ENCODE results near the gene MAD1L1.
"Not testable (repeated sequence)": the region's sequence is repeated elsewhere in the genome, so short reads cannot be mapped to it uniquely, and the experiment has no call there.

Gene MAD1L1

DNA sequence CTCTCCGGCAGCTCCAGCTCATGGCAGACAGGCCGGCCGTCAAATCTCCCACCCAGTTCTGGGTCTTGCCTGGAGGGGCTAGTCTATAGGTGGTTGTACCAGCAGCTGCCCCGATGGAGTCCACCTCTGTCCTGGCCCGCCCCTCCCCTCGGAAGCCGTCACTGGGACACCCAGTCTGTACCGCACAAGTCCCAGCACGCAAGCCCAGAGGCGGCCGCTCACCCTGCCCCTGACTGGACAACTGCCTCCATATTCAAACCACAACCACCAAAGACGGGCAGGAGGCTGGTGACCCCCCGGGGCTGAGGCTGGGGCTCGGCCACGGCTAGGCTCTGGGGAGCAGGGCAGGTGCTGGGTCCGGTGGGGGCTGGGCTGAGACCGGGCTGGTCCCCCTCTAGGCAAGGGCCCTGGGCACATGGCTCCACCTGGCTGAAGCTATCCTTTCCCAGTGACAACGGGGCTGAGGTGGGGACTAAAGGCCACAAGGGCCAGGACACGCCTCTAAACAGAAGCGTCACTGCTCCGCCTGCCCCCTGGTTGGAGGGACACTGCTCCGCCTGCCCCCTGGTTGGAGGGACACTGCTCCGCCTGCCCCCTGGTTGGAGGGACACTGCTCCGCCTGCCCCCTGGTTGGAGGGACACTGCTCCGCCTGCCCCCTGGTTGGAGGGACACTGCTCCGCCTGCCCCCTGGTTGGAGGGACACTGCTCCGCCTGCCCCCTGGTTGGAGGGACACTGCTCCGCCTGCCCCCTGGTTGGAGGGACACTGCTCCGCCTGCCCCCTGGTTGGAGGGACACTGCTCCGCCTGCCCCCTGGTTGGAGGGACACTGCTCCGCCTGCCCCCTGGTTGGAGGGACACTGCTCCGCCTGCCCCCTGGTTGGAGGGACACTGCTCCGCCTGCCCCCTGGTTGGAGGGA is 371.6 kb downstream of the MAD1L1 start:
- DNase-seq (ENCODE audit: low spot score) = not testable (repeated sequence)

- no peak for DNase-seq (ENCODE audit: low spot score)
These were observed 373.3 kb downstream of the MAD1L1 start for GRCh38 chr7:1859266-1860035.

DNA sequence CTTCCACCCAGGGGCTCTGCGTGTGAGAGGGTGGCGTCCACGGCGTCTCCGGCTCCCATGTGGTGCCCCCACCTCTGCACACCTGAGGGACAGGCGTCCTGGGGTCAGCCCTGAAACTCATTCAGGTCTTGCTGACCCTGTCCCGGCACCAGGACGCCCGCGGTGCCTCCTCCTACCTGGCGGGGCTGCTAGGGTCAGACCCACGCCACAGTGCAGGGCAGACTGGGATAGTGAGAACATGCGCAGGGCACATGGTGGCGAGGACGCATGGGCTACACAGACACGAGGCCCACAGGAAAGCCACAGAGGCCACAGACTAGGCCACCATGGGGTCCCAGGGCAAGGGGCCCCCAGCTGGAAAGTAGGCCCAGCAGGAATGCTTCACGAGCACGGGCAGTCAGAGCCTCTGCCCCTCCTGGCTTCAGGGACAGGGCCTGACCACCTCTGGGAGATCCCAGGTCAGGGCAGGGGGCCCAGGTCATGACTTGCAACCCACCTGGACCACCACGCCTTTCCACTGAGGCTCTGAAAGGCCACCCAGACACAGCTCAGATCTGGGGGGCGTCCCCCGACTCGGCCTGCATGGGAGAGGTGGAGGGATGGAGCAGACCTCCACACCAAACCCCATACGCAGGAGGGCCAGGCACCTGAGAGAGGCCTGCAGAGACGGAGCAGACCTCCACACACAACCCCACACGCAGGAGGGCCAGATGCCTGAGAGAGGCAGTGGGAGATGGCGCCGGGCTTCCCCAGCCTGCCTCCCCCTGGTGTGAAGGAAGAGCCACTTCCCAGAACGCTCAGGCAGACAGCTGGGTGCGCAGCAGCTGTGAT is 374.1 kb downstream of the MAD1L1 start:
- DNase-seq (ENCODE audit: low spot score) = no peak

DNA sequence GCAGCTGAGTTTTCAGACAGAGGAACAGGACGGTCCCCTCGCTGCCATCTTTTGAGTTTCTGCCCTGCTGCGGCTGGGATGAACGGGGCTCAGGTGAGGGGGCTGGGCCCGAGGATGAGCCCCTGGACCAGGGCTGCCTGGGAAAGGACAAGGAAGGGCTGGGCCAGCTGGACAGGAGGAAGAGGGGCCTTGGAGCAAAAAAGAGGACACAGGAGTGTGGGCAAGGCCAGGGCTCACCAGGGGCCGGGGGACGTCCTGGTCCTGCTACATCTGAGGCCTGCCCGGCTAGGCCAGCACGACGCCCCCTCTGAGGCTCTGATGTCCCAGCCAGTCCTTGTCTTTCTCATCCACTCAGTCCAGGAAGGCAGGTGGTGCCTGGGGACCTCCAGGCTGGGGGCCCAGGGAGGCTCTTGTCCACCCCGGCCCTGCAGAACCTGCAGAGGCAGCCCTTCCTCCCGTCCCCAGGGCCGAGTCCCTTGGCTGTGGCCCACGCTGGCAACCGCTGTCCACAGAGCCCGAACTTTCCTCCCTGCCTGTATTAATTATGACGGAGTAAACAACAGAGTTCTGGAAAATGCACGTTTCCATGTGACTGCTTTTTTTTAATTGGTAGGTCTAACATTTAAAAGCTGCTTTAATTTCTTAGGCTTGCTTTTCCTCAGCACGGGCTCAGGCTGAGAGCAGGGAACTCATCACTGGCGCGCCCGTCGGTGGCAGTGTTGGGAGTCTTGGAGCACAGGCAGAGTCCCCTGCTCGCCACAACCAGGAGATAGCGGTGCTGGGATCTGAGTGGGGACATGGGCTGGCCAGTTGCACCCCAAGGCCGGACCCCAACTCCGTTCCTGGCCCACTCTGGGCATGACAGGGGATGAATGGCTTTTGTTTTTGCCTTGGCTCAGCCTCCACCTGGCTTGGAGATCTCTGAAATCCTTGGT is 375.0 kb downstream of the MAD1L1 start:
- no peak for DNase-seq (ENCODE audit: low spot score)

GRCh38 chr7:1856888-1857441 is 375.8 kb downstream of the MAD1L1 start:
- DNase-seq (ENCODE audit: low spot score) = no peak

- no peak for DNase-seq (ENCODE audit: low spot score)
These were observed 376.4 kb downstream of the MAD1L1 start for GRCh38 chr7:1856161-1856887.

- no peak for DNase-seq (ENCODE audit: low spot score)
These were observed 377.0 kb downstream of the MAD1L1 start for GRCh38 chr7:1855725-1856160.

DNA sequence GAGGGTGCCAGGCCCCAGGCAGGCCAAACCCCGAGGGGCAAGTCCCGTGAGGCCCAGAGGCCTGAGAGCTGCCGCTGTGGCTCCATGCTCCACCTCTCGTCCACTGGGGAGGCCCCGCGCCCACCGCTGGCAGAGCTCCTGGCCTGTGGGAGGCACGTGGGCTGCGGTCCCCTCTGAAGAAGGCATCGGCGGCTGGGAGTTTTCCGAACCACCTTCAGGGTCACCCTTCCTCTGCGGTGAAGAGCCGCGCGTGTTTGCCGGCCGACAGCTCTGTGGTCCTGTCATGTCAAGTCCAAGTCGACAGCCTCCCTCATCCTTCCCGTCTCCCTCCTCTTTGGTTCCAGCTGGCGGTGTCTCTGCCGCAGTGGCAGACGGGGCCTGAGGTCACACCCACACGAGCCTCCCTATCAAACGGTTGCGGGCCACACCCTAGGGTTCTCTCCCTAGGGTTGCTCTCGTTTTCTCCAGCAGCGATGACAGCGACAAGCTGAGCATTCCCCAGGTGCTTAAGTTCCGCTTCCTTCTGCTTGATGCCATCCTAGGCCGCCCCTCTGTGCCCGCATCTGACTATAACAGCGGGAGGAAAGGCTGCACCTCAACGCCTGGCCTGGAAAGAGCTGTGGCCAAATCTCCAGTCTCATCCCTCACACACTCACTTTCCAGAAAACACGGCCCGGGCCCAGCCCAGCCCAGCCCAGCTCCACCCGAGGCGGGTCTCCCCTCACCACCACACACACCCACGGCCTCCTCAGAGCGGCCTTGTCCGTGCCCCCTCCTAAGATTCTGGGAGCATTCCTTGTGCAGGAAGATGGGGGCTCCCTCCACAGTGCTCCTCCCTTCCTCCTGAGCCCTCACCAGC is 377.6 kb downstream of the MAD1L1 start:
- no peak for DNase-seq (ENCODE audit: low spot score)

- DNase-seq (ENCODE audit: low spot score) = peak; percentile 20
These were observed 378.5 kb downstream of the MAD1L1 start for GRCh38 chr7:1853986-1854865.

- DNase-seq (ENCODE audit: low spot score) = peak; percentile 25
These were observed 379.2 kb downstream of the MAD1L1 start for GRCh38 chr7:1853431-1853985.

DNA sequence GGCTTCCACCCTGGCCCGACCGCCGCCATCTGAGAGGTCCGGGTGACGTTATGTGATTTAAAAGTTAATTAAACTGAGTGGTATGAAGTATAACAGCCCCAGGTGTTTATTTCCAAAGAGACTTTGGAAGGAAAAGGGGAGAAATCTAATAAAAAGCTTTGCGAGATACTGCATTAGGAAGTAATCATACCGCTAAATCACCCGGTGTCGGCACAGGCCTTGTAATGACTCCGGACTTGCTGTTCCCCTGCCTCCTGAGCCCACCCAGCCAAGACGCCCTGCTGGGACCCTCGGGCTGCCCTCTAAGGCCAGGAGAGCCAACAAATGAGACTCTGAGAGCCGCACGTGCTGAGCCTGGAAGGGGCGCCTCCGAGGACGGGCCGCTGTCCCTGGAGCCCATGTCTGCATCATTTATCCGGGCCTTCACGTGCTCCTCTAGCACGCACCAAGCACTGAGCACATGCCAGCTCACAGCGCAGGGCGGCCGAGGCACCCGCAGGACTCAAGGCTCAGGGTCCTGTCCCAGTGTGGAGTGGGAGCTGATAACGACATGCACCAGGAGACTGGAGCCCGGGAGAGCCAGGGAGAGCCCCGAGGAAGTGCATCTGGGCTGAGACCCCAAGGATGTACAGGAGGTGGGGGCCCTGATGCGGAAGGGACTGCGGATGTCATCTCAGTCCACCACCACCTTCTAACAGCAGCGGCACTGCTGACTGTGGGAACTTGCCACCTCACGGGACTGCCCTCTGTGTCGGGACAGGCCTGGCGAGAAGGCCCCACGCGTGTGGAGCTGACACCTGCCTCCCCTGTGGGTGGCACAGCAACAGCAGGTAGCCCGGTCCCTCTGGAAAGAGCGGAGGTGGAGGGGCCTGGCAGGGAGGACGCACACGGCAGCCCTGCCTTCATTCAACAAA is 380.0 kb downstream of the MAD1L1 start:
- no peak for DNase-seq (ENCODE audit: low spot score)

DNA sequence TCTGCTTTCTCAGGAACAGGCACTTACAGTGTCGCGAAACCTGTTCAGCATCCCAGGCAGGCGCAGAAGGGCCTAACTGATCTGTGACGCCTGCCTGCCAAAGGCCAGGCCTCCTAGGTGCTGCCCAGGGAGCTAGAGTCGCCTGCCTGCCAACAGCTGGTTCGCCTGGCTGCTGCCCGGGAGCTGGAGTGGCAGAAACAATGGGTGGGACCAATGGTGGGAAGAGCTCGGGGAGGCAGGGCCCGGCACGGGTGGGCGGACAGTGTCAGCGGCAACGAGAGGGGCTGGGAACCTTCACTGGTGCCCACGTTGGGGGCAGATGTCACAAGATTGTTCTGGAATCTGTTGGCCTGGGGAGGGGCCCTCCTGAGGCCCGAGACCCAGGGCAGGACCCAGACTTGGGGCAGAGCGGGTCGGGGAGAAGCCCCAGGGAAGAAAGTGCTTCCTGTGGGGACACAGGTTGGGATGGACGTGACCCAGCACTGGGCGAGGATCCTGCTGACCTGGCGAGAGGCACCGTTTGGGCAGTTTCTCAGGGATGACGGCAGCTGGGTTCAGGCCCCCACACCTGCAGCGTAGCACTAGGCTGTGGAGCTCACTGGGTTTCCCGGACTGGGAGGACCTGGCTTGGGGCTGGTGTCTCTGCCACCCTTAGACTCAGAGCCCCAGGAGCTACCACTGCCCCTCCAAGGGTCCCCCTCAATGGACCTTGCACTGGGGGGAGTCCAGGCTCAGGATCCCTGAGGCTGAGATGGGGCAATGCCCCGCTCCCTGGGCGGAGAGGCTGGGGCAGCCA is 380.8 kb downstream of the MAD1L1 start:
- DNase-seq (ENCODE audit: low spot score) = no peak

- DNase-seq (ENCODE audit: low spot score) = no peak
These were observed 381.7 kb downstream of the MAD1L1 start for GRCh38 chr7:1850976-1851571.

DNA sequence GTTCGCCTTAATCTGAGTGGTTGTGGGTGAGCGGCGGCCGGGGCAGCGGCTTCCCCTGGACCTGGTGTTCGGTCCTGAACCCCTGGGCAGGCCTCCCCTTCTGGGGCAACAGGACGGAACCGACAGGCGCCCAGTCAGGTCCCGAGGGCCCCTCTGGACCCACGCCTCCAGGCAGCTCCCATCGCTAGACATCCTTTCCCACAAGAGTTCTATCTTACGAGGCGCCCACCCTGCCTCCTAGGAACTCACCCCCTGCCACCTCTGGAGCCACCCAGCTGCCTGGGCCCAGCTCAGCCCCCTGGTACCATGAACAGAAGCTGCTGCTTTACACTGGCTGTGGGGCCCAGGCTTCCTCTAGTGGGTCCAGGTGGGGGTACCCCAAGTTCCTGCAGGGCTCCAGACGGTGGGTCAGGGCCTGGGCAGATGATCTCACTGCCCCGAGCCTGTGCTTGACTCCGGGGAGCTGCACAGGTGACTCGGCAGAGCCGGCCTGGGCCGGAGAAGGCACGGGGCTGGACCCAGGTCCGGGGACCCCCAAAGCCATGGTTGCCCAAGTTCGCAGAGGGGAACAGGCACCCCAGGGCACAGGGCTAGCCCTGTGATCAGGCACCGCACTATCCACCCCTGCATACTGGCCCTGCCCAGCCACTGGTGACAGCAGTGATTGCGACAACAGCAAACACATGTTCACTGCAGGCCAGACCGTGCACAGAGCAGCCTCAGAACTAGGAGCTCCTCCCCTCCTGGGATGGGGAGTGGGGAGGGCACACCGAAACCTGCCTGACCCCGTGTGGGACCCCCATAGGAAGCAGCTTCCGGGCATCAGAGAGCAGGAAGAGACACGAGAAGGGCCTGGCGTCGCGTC is 382.4 kb downstream of the MAD1L1 start:
- no peak for DNase-seq (ENCODE audit: low spot score)

Data from SW480 (cell line).